GM08714 (cell line): ENCODE results near the gene MAP7D3.

Experiments used
- H3K4me3 ChIP-seq: fragments of 200-500 bp; sonication (Bioruptor generic); 2 replicates; pipeline ENCODE4 v1.5.1; 2014; ENCODE audit warnings: mild to moderate bottlenecking, low read length, inconsistent platforms
- ZNF274 ChIP-seq: IDR thresholded peaks from 2 replicates; pipeline ENCODE4 v1.6.1; 2012; ENCODE audit warnings: mild to moderate bottlenecking, low read depth, low read length

Gene MAP7D3

GRCh38 chrX:136220951-136221350 is 30.2 kb downstream of the MAP7D3 start:
- no peak for TF ChIP-seq ZNF274
- no peak overlapping the region for H3K4me3 ChIP-seq

GRCh38 chrX:136220540-136220939 is 30.7 kb downstream of the MAP7D3 start:
- H3K4me3 ChIP-seq, result no peak overlapping the region
- no peak for TF ChIP-seq ZNF274

GRCh38 chrX:136219893-136220292 is 31.3 kb downstream of the MAP7D3 start:
- no peak overlapping the region for H3K4me3 ChIP-seq
- TF ChIP-seq ZNF274, result no peak

- TF ChIP-seq ZNF274, result no peak
These were observed 35.6 kb downstream of the MAP7D3 start for GRCh38 chrX:136215559-136215958.

GRCh38 chrX:136214551-136214950 is 36.6 kb downstream of the MAP7D3 start:
- TF ChIP-seq ZNF274, result no peak
- H3K4me3 ChIP-seq, result no peak overlapping the region

More at GRCh38 chrX:136215559-136215958, 35.6 kb downstream of the MAP7D3 start:
- no peak overlapping the region for H3K4me3 ChIP-seq

- no peak for TF ChIP-seq ZNF274
- no peak overlapping the region for H3K4me3 ChIP-seq
These were observed 38.6 kb downstream of the MAP7D3 start for GRCh38 chrX:136212557-136213111.

GRCh38 chrX:136211766-136212556 is 39.2 kb downstream of the MAP7D3 start:
- no peak for TF ChIP-seq ZNF274
- no peak overlapping the region for H3K4me3 ChIP-seq

- H3K4me3 ChIP-seq, result no peak overlapping the region
- no peak for TF ChIP-seq ZNF274
These were observed 40.4 kb downstream of the MAP7D3 start for GRCh38 chrX:136210806-136211205.

GRCh38 chrX:136210243-136210642 is 41.0 kb downstream of the MAP7D3 start:
- no peak for TF ChIP-seq ZNF274
- H3K4me3 ChIP-seq, result no peak overlapping the region

GRCh38 chrX:136209751-136210150 is 41.4 kb downstream of the MAP7D3 start:
- no peak for TF ChIP-seq ZNF274
- H3K4me3 ChIP-seq, result no peak overlapping the region

GRCh38 chrX:136209016-136209738 is 42.0 kb downstream of the MAP7D3 start:
- TF ChIP-seq ZNF274, result no peak
- H3K4me3 ChIP-seq, result no peak overlapping the region

GRCh38 chrX:136207546-136207945 is 43.7 kb downstream of the MAP7D3 start:
- no peak for TF ChIP-seq ZNF274
- H3K4me3 ChIP-seq, result no peak overlapping the region

GRCh38 chrX:136206916-136207315 is 44.3 kb downstream of the MAP7D3 start:
- H3K4me3 ChIP-seq, result no peak overlapping the region
- no peak for TF ChIP-seq ZNF274

GRCh38 chrX:136205882-136206380 is 45.3 kb downstream of the MAP7D3 start:
- H3K4me3 ChIP-seq, result no peak overlapping the region
- TF ChIP-seq ZNF274, result no peak

GRCh38 chrX:136204571-136204970 is 46.6 kb downstream of the MAP7D3 start:
- no peak for TF ChIP-seq ZNF274
- H3K4me3 ChIP-seq, result no peak overlapping the region

- TF ChIP-seq ZNF274, result no peak
- no peak overlapping the region for H3K4me3 ChIP-seq
These were observed 47.2 kb downstream of the MAP7D3 start for GRCh38 chrX:136203951-136204350.
